OCI-LY3 (cell line): ENCODE data around the gene GPBP1.

Experiments used
- CTCF ChIP-seq: fragments of 200-600, 300-600 bp; sonication (generic); IDR thresholded peaks from 2 replicates; pipeline ENCODE4 v1.5.1; 2014; ENCODE audit warnings: antibody characterized with exemption, low read length, low read depth
- EZH2phosphoT487 ChIP-seq: fragments of 200-600 bp; shearing (Covaris generic); IDR thresholded peaks from 2 replicates; pipeline ENCODE4 v1.6.1; 2018; ENCODE audit warnings: antibody characterized with exemption, mixed run types, low read depth

GRCh38 chr5:57211039-57211438, 37.2 kb downstream of the GPBP1 start:
- TF ChIP-seq CTCF (no peak), EZH2phosphoT487 (no peak)
